Activated CD8-positive, alpha-beta T cell treated with anti-CD3 and anti-CD28 coated beads for 36 hours (primary cell): ENCODE results near the gene TRAPPC12. TPM values are rescaled to one million over a fixed set of nuclear protein-coding genes. Genes with fewer than 3 reads are reported as not detected.

ENCODE experiments used
- ATAC-seq: fragments of 200-7000 bp; cut with Tn5 transposase; one replicate; pipeline ENCODE4 v1.10.0; 2021; ENCODE audit warnings: mild to moderate bottlenecking, moderate library complexity
- CTCF ChIA-PET: fragments of 350-600 bp; sonication (Branson Sonifier 250); formaldehyde crosslinking; loops from one replicate; lab custom pipeline; 2021; ENCODE audit warnings: antibody characterized with exemption; lab: Charles Lee
- POLR2A ChIA-PET: fragments of 350-600 bp; sonication (Branson Sonifier 250); formaldehyde crosslinking; loops from one replicate; lab custom pipeline; 2021; ENCODE audit warnings: antibody characterized with exemption; lab: Charles Lee
- DNase-seq: peaks from one replicate; pipeline ENCODE4 v3.0.0-alpha.2; 2020
- H3K27ac Mint-ChIP-seq: one replicate; pipeline ENCODE4 v1.8.0; 2021; ENCODE audit warnings: mild to moderate bottlenecking, mixed read lengths
- H3K27me3 Mint-ChIP-seq: one replicate; pipeline ENCODE4 v1.8.0; 2021; ENCODE audit warnings: mixed read lengths
- H3K36me3 Mint-ChIP-seq: one replicate; pipeline ENCODE4 v1.8.0; 2021; ENCODE audit warnings: low read depth, mixed read lengths
- H3K4me1 Mint-ChIP-seq: one replicate; pipeline ENCODE4 v1.8.0; 2021; ENCODE audit warnings: low read depth, mixed read lengths
- H3K4me3 Mint-ChIP-seq: one replicate; pipeline ENCODE4 v1.8.0; 2021; ENCODE audit warnings: mild to moderate bottlenecking, moderate library complexity, mixed read lengths
- H3K9me3 Mint-ChIP-seq: one replicate; pipeline ENCODE4 v1.8.0; 2021; ENCODE audit warnings: mixed read lengths
- CTCF ChIP-seq: fragments of 200-600 bp; IDR thresholded peaks from one replicate; pipeline ENCODE4 v1.8.0; 2022; ENCODE audit warnings: antibody characterized with exemption, mild to moderate bottlenecking
- intact Hi-C: fragments of 100-400 bp; cut with micrococcal nuclease; formaldehyde crosslinking; loops from one replicate; pipeline ENCODE4 v1.10.0; 2022
- total RNA-seq, 2 experiments: library from RNA; stranded (reverse); gene quantifications; one replicate each; pipeline ENCODE4 v1.2.3, GENCODE V29; 2021

The TRAPPC12 gene
- total RNA-seq, 2 experiments from 2014 or later: 52.9 to 65.3 TPM

- TF ChIP-seq CTCF: no peak
- Mint-ChIP-seq H3K36me3 (peaks cover 65% of the 10 kb centered on the region), H3K4me1 (peaks cover 7% of the 10 kb centered on the region), H3K27ac (no peak overlapping the region), H3K4me3 (no peak overlapping the region), H3K9me3 (peaks cover 23% of the 10 kb centered on the region), H3K27me3 (no peaks in the 10 kb centered on the region)
- no peak for DNase-seq
- ChIA-PET POLR2A (interaction anchor here (0.7 to 0.8 kb wide), 2 partner anchors 17 to 46 kb away, joined by 3 read pairs; partner anchors contain the start of gene TRAPPC12), CTCF (interaction anchor here (1.3 to 2.3 kb wide), 2 partner anchors 27 to 29 kb away, joined by 3 to 11 read pairs; no protein-coding TSS in a partner anchor)
- ATAC-seq: no peak
- intact Hi-C loops: no loop called here
Observed at GRCh38 chr2:3396920-3397559, 17.5 kb downstream of the TRAPPC12 start.

- no peak for TF ChIP-seq CTCF
- intact Hi-C loops: no loop called here
- H3K27me3 Mint-ChIP-seq: no peaks in the 10 kb centered on the region
- ChIA-PET POLR2A (interaction anchor here (0.8 kb wide), 1 partner anchor 75 kb away, joined by 3 read pairs; no protein-coding TSS in a partner anchor), CTCF (interaction anchor here (4.2 kb wide), 1 partner anchor 25 kb away, joined by 21 read pairs; no protein-coding TSS in a partner anchor)
- no peak for ATAC-seq
- H3K4me3 Mint-ChIP-seq: no peak overlapping the region
- H3K4me1 Mint-ChIP-seq: peaks cover 7% of the 10 kb centered on the region
- H3K36me3 Mint-ChIP-seq: peaks cover 62% of the 10 kb centered on the region
- no peak overlapping the region for H3K27ac Mint-ChIP-seq
- DNase-seq: no peak
- peaks cover 23% of the 10 kb centered on the region for H3K9me3 Mint-ChIP-seq
Observed at GRCh38 chr2:3398857-3399256, 19.4 kb downstream of the TRAPPC12 start.

- H3K4me1 Mint-ChIP-seq: peaks cover 7% of the 10 kb centered on the region
- CTCF ChIA-PET: interaction anchor here (4.2 kb wide), 1 partner anchor 24 kb away, joined by 21 read pairs; no protein-coding TSS in a partner anchor
- TF ChIP-seq CTCF: no peak
- no peak for DNase-seq
- no peak for ATAC-seq
- H3K27ac Mint-ChIP-seq: no peak overlapping the region
- H3K36me3 Mint-ChIP-seq: peaks cover 63% of the 10 kb centered on the region
- intact Hi-C loops: no loop called here
- peaks cover 23% of the 10 kb centered on the region for H3K9me3 Mint-ChIP-seq
- no peak overlapping the region for H3K4me3 Mint-ChIP-seq
- no peaks in the 10 kb centered on the region for H3K27me3 Mint-ChIP-seq
- POLR2A ChIA-PET: interaction anchor here (0.8 kb wide), 1 partner anchor 75 kb away, joined by 3 read pairs; no protein-coding TSS in a partner anchor
Observed at GRCh38 chr2:3399381-3399780, 19.9 kb downstream of the TRAPPC12 start.

GRCh38 chr2:3399829-3400228 is 20.3 kb downstream of the TRAPPC12 start:
- Mint-ChIP-seq H3K27me3 (no peaks in the 10 kb centered on the region), H3K36me3 (peaks cover 59% of the 10 kb centered on the region), H3K4me1 (peaks cover 9% of the 10 kb centered on the region), H3K27ac (no peak overlapping the region), H3K4me3 (no peak overlapping the region), H3K9me3 (peaks cover 22% of the 10 kb centered on the region)
- DNase-seq: no peak
- ChIA-PET CTCF (interaction anchor here (4.2 kb wide), 1 partner anchor 24 kb away, joined by 21 read pairs; no protein-coding TSS in a partner anchor), POLR2A (no interaction called here)
- intact Hi-C loops: no loop called here
- ATAC-seq: no peak
- TF ChIP-seq CTCF: no peak

- ChIA-PET POLR2A (no interaction called here), CTCF (no interaction called here)
- no peak for ATAC-seq
- no peaks in the 10 kb centered on the region for H3K9me3 Mint-ChIP-seq
- no peaks in the 10 kb centered on the region for H3K27me3 Mint-ChIP-seq
- no peak overlapping the region for H3K27ac Mint-ChIP-seq
- intact Hi-C loops: no loop called here
- peaks cover 27% of the 10 kb centered on the region for H3K36me3 Mint-ChIP-seq
- H3K4me3 Mint-ChIP-seq: no peak overlapping the region
- H3K4me1 Mint-ChIP-seq: peaks cover 6% of the 10 kb centered on the region
- TF ChIP-seq CTCF: no peak
- DNase-seq: no peak
Observed at GRCh38 chr2:3403587-3404334, 24.3 kb downstream of the TRAPPC12 start.
